Measurements from ENCODE around the gene NOVA2.

Gene NOVA2

DNA sequence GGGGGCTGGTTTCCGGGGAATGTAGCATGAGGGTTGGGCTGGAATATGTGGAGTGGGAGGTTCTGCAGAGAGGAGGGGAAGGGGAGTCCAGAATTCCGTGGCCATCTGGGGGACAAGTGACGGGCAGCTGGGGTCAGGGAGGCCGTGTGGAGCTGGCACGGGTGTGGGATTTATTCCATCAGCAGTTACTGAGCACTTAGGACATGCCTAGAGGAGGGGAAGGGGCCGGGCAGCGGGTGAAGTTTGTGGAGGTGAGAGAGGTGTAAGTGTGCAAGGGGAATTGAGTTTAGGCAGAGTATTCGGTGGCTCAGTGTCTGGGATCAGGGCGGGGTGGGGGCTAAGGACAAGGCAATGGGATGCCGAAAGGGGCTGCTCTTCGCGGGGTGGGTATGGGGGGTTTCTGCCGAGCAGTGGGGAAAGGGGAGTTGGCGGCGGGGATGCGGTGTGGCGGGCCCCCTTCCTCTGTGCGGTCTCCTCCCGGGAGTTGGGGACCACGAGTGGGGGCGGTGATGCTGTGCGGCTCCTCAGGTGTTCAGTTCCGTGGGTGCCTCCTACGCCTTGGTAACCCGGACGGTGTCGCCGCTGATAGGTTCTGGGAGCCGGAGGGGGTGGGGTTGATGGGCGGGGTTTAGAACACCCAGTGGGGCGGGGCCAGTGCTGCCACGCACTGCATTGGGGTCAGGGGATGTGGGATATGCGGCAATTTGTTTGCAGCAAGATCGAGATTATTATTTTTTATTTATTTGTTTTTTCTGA is 27.0 kb upstream of the NOVA2 start:
- DNase-seq (ENCODE audit: low read depth in 2 of 2): peak; percentile 50 to 53

DNA sequence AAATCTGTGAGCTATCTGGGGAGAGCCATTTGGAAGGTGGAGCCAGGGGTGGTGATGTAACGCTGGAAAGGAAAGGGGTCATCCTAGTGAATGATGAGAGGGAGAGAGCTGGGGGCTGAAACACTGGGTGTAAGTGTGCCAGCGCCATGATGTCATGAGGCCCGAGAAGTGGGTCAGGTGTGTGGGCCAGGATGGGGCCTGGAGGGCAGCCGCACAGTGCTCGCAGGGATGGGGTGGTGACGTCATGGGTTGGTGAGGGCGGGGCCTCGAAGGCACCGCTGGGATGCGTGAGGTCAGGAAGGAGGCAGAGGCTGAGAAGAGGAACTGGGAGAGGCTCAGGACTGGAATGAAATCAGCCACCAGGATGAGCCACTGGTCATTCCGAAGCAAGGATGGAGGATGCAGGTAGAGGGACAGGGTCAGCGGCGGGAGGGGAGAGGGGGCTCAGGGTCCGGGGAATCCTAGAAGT is 26.0 kb upstream of the NOVA2 start:
- DNase-seq (ENCODE audit: low read depth in 2 of 2): no peak

DNA sequence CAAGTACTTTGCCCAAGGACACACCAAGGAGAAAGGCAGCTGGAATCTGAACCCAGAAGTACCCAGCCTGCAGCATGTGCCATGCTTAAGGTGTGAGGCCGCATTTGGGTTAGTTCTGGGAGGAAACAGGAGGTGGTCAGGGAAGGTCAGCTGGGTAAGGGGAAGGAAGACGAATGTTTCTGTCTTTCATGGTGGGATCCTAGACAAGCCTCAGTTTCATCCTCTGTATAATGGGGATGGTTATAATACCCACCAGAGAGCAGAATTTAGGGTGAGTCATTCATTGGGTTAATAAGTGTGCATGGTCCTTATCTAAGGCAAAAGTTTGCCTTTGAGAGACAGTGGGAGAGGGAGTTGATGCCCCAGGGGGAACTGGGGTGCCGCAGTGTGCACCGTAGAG is 25.2 kb upstream of the NOVA2 start:
- DNase-seq (ENCODE audit: low read depth in 2 of 2): no peak

DNA sequence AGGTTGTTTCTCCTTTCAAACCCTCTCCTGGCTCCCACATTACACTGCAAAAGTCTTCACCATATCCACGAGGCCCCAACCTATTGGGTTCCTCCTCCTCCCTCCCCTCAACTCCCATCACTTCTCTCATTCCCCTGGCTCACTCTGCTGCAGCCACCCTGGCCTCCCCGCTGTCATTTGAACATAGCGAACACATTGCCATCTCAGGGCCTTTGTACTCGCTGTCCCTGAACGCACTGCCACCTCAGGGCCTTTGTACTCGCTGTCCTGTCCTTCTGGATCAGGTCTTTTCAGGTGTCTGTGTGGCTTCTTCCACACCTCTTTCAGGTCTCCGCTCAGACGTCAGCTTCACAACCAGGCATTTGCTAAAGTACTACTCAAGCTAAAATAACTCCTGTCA is 23.3 kb upstream of the NOVA2 start:
- no peak for DNase-seq (ENCODE audit: low read depth in 2 of 2)

DNA sequence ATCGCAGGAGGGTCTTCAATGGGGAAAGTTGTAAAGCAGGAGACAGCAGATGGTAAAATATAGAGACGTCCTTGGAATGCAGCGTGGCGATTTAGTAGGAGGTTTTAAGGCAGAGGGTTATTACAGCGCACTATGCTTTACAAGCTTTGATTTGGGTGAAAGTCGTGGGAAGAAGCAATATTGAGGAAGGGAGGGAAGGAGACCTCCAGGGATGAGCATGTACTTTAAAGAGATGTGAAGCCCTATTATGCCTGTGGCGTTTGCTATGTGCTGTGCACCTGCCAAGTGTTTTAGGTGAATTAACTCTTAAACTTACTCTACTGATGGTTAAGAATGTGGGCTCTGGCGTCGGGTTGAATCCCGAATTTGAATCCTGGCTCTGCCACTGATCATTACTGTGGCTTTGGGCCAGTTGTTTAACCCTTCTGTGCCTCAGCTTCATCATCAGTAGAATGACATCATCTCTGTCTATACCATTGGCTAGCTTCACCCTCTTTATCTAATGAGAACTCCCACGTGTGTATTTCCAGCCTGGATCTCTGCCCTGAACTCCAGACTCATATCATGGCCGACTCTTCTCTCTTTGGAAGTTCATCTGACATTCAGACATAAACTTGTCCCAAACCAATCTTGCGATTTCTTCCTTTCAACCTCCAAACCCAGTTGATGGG is 22.2 kb upstream of the NOVA2 start:
- no peak for DNase-seq (ENCODE audit: low read depth in 2 of 2)

DNA sequence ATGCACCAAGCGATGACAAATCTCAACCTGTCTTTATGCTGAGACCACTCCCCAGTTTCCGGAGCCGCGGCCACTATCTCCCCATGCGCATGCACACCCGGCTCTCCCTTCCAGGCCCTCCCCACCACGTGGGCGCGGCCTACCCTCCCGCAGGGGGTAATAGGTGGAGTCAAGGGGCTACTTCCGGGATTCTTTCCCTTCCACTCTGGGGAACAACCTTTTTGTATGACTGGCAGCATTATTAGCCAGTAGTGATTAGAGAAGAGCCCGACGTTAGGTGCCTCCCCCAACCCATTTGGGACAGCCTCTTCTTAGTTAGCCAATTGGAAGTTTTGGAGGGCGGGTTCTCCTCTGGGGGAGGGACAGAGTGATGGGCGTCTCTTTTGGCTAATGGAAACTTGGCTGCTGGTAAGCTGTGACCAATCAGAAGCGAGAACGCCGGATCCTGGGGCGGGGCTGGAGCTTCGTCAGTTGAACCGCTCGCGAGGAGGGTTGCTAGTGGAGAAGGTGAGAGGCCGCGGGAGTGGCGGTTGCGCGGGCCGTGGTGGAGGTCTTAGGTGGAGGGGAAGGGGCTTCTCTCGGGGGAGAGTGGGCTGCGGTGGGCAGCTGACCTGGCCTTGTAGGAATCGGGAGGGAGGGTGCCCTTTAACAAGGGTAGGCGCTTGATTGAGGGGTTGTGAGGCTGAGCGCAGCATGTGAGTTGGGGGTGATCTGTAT is 21.5 kb upstream of the NOVA2 start, which contains the start of gene CCDC61:
Gene CCDC61, plus strand, starts transcription at position 470 of the 717 bp plus-strand sequence. CDS start 7,552 bp downstream, outside the sequence.
- peak; percentile 90 to 91 for DNase-seq (ENCODE audit: low read depth in 2 of 2)

DNA sequence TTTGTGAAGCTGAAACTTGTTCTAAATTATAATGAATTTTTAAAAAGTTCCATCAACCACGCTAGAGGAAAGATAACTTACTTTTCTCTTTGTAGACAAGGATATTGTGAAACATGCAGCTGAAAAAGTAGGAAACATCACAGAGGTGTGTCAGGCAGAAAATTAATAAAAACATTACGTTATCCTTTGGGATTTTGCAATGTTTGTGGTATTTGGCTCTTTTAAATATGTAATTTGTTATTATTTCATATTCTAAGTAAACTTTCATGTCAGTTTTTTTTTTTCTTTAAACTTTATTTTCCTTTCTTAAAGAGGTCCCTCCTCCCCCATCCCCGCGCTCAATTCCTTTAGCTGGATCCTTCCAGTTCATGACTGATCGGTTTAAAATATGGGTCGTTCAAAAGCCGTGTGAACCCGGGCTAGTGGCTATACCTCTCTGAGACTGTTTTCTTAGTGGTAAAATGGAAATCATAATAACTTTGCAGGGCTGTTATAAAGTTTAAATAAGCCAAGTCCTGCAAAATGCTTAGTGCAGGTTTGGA is 20.9 kb upstream of the NOVA2 start:
- no peak for DNase-seq (ENCODE audit: low read depth in 2 of 2)

DNA sequence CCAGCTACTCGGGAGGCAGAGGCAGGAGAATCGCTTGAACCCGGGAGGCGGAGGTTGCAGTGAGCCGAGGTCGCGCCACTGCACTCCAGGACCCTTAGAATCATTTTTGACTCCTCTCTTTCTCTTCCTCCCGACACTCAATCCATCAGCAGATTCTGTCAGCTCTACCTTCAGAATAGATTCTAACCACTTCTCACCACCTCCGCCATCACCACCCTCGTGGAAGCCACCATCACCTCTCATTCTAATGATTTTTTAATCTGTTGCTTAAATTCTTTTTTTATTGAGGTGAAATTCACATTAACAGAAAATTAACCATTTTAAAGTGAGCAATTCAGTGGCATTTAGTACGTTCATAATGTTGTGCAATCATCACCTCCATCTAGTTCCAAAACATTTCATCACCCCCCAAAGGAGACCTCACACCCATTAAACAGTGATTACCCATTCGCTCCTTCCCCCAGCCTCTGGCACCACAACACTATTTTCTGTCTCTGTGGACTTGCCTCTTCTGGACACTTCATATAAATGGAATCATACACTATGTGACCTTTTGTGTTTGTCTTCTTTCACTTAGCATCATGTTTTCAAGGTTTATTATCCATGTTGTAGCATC is 16.6 kb upstream of the NOVA2 start:
- DNase-seq (ENCODE audit: low read depth in 2 of 2): no peak

DNA sequence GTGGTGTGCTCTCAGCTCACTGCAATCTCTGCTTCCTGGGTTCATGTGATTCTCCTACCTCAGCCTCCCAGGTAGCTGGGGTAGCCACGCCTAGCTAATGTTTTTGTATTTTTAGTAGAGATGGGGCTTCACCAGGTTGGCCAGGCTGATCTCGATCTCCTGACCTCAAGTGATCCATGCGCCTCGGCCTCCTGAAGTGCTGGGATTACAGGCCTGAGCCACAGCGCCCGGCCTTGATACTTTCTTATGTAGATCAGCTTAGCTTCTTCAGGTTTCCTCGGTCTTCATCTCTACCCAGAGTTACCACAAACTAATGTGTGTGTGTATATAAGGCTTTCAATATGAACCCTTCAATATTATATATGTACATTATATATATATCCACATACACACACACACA is 11.7 kb upstream of the NOVA2 start:
- no peak for DNase-seq (ENCODE audit: low read depth in 2 of 2)

DNA sequence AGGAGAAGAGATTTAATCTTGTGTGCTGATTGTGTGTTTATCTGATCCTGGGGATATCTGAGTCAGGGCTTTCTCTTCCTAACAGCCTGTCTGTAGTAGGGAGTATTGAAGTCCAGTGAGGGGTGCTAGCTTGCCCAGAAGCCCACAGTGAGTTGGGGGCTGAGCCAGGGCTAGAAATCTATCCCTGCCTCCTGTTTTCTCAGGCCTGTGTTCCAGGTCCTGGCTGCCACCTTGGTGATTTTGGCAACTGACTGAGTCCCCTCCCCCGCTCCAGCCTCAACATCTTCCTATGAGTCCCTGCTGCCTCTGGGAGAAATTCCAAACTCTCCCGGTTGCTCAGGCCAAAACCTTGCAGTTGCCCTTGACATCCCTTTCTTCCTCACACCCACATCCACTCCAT is 7.7 kb upstream of the NOVA2 start:
- DNase-seq (ENCODE audit: low read depth in 2 of 2): no peak

DNA sequence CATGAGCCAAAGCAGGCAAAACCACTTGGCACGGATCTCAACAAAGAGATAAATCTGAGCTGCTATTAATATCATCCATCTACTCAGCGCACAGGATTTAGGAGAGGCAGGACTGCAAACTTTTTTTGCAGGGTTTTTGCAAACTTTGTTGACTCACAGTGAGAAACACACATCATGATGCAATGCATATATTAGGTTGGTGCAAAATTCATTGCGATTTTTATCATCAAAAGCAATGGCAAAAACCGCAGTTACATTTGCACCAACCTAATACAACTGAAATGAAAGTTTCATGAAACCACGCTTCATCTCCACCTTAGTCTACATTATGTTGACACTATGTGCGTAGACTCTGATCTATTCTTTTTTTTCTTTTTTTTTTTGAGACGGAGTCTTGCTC is 4.5 kb upstream of the NOVA2 start:
- DNase-seq (ENCODE audit: low read depth in 2 of 2): no peak

DNA sequence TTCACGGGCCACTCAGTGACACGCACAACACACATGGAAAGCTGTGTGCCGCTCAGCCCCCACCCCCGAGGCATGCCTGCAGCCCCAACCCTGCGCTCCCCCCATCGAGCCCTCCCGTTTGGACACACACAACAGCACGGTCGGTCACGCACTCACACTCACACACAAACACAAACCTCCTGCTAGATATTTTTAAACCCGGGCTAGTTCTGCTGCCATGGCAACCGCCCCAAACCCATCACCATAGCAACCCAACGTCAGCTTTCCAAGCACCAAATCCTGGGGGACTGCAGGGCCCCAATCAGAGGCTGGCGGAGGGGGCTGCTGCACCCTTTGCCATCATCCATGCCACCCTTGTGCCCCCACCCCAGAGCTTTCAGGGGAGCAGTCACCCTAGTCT is 2.5 kb upstream of the NOVA2 start:
- DNase-seq (ENCODE audit: low read depth in 2 of 2): no peak

DNA sequence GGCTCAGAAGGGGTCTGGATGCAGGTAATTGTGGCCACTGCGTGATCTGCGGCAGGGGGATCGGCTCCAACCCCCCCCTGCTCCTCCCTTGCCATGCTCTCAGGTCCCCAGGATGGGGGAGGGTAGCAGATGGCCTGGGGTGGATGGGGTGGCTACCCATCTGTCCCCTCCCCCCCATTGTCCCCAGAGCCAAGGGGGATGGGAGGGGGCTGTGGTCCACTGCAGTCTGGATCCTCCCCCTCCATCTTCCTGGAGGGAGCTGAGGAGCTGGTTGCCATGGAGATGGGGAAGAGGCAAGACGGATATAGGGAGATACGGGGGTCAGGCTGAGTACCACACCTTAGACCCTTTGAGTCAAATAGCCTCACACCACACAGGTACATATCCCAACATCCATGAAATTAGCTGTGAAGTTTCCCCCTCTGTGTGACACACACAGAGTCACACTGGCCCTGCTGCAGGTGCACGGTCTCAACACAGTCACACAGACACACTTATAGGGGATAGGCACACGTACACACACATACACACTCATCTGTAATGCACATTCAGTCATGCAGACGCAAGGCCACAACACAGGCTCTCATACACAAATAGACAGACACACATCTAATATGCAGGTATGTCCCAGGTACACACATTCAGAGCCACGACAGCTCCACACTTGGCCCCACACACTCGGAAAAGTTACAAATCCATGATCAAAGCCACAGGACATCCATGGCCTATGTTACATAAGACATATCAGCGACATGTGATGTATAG is 1.8 kb upstream of the NOVA2 start:
- DNase-seq (ENCODE audit: low read depth in 2 of 2): no peak

DNA sequence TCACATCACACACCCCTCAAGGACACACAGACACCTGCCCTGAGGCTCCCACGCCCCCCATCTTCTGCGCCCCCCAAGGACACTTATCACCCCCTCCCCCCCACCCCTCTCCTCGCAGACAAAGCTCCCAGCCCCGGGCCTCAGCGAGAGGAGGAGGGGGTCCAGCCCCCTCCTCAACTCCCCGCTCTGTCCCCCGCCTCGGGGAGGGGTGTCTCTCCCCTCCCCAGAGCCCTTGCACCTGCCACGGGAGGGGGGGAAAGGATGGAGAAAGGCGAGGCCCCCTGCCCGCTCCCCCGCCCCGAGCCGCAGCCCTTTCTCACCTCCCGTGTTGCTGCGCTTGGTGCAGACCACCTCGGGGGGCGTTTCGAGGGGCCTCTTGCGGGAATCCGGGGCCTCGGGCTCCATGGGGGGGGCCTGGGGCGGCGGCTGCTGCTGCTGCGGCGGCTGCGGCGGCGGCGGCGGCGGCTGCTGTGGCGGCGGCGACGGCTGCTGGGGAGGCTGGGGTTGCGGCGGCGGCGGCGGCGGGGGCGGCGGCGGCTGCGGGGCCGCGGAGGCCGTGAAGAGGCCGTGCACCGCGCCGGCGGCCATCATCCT is 621 bp downstream of the NOVA2 start:
- no peak for DNase-seq (ENCODE audit: low read depth in 2 of 2)

DNA sequence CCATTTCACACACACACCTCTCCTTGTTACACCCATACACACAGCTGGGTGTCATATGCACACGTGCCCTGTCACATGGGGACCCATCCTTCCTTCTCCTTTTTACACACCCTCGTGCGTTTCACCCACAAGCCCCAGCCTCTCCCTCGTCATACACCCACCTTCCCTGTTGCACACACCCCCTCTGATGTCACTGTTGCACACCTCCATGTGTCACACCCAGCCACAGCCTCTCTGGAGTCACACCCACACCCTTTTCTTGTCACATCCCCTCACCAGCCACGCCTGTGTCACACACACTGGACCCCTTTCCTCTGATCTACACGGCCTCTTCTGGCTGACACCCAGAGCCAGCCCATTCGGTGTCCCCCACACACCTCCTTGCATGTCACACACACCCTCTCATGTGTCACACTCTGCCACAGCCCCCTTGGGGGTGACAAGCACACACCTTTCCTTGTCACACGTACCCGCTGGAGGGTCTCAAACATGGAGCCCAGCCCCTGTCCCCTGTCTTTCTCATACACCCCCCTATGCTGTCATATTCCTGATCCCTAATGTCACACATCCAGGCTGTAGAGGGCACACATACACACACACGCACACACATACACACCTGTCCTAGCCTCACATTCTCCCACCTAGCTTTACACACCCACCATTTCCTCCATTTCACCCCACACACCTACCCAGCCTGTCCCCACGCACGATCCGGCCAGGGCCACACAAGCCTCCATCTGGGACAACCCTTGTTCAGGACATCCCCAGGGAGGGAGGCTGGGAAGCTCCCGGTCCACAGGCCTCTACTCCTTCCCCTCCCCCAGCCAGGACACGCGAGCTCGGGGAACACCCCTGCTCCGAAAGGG is 1.4 kb downstream of the NOVA2 start:
- DNase-seq (ENCODE audit: low read depth in 2 of 2): no peak

DNA sequence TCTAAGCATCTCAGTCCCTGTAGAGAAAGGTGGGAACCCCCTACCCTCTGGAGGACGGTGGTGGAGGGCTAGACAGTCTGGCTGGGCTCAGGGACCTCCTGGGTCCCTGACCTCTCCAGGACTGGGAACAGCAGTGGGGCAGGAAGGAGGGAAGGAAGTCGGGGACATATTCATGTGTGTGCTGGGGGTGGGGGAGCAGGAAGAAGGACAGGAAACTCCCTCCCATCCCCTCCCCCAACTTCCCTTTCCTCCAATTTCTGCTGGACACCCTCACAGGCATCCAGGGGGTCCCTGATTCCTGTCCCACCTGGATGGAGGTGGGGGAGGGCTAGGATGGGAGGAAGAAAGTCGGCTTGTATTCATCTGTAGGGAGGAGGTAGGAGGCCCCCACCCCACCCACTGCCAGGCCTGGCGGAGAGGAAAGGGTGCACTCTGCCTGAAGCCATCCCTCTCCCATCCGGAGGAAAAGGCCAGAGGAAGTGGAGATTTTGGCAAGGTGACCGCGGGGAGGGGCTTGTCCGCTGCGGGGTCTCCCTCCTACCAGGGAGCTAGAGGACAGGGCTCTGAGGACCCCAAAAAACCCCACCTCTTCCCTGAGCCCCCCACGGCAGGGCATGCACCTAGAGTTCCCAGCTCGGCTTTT is 2.3 kb downstream of the NOVA2 start:
- no peak for DNase-seq (ENCODE audit: low read depth in 2 of 2)

DNA sequence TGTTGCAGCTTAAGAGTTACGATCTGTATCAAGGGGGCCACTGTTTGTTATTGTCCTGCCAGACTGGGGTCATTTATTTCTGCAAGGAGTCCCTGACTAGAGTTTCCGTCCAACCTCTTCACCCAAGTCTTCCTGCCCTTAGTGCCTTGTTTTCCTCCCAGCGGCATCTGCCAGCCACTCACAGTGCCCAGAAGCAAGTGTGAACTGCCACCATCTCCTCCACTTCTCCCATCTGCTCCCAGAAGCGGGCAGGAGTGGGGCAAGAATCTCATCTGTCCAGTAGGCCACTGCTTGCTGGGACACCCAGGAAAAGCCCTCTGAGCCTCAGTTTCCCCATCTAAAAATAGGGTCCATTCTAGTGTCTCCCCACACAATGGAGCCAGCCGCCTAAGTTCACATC is 4.0 kb downstream of the NOVA2 start:
- no peak for DNase-seq (ENCODE audit: low read depth in 2 of 2)

DNA sequence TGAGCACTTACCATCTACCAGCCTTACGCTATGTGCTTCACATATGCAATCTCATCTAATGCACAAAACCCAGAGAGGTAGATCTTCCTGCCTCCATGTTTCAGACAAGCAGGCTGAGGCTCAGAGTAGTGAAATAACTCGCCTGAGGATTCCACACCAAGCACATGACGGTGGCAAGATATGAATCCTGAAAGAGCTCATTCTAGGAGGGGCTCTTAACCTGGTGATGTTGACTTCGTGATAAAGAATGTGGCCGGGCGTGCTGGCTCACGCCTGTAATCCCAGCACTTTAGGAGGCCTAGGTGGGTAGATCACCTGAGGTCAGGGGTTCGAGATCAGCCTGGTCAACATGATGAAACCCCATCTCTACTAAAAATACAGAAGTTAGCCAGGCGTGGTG is 5.0 kb downstream of the NOVA2 start:
- DNase-seq (ENCODE audit: low read depth in 2 of 2): no peak

DNA sequence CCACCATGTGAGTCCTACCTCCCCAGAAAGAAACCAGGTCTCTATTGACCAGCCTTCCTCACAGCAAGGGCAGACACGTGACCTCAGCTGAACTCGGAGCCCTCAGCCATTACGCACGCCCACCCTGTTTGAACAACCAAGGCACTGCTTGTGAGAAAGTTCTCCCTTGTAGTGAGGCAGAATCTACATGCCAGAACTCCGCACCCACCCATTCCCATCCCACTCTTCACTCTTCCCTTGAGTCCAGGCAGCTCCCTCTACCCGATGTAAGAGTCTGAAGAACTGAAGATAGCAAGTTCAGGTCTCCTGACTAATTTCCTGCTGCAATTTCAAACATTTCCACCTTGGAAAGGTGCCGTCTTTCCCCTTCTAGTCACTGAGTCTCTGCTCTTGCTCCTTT is 6.4 kb downstream of the NOVA2 start:
- DNase-seq (ENCODE audit: low read depth in 2 of 2): no peak

Data from stimulated activated CD8-positive, alpha-beta memory T cell treated with anti-CD3 and anti-CD28 coated beads, Interleukin-15, amount 100 ng/mL, for 48 hours (primary cell).